ENCODE data around the gene MESD. TPM values are rescaled to one million over a fixed set of nuclear protein-coding genes. Genes with fewer than 3 reads are reported as not detected.

MESD gene
- total and polyA plus RNA-seq, 2 of the 4 experiments (the other 2 are of a cell fraction) = 10.0 to 14.0 TPM

DNA sequence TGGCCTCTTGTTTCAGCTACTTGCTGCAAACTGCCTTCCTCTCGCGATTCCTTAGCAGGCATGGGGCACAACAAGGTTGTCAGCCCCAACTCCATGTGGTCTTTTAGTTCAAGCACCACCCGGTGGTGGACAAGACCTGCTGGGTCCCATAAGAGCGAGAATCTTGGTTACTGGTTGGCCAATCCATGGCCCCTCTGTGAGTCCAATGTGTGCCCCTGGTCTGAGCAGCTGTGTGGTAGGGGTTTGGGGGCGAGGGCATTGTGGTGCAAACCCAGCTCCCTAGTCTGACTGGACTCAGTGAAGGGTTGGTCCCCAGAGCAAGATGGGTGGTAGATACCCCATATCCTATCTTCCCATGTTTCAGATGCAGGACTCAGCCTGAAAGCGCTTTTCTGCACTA is 48.8 kb downstream of the MESD start:
- peaks cover 19% of the 10 kb centered on the region; the same call in 1 of the 2 replicates for H3K9me1 ChIP-seq (ENCODE audit: insufficient read depth, low read length)
- H3K56ac ChIP-seq (ENCODE audit: extremely low read depth, insufficient read depth, low read length) = no peak overlapping the region
- H4K91ac ChIP-seq (ENCODE audit: insufficient read depth, low read depth, low read length) = no peak overlapping the region
- H3K27me3 ChIP-seq (ENCODE audit: control insufficient read depth, insufficient read depth, low read length) = no peaks in the 10 kb centered on the region
- no peaks in the 10 kb centered on the region for H3K9me3 ChIP-seq (ENCODE audit: control insufficient read depth, insufficient read depth, low read length)
- peak overlapping the region; percentile 5 for H2AFZ ChIP-seq (replicated peaks; ENCODE audit: low read length, poor library complexity)
- no peak overlapping the region for H2AK5ac ChIP-seq (ENCODE audit: low read depth, low read length)
- H2BK15ac ChIP-seq (ENCODE audit: low read depth, low read length) = no peak overlapping the region
- peak overlapping the region; percentile 15 for H2AK9ac ChIP-seq (replicated peaks; ENCODE audit: low read depth, low read length, poor library complexity)
- 0 out of 4 replicates have a peak, but pooled peaks cover 0 to 4% of the 10 kb centered on the region in 2 experiments for H3K79me1 ChIP-seq (ENCODE audit: low read depth in 1 of 2, low read length in 2 of 2)
- H2BK5ac ChIP-seq (ENCODE audit: low read depth, low read length, poor library complexity, severe bottlenecking) = no peak overlapping the region
- H3K4me3 ChIP-seq (ENCODE audit: insufficient read depth, low read depth, low read length) = no peak overlapping the region
- ChIA-PET POLR2A (ENCODE audit: unreplicated experiment) (no interaction called here), CTCF (no interaction called here)
- no peak overlapping the region for H2BK120ac ChIP-seq (ENCODE audit: low read depth, low read length)
- peaks cover 29% of the 10 kb centered on the region for H4K20me1 ChIP-seq (ENCODE audit: insufficient read depth, low read length)
- no peak overlapping the region for H4K8ac ChIP-seq (ENCODE audit: low read depth in 2 of 2, low read length in 2 of 2)
- in situ Hi-C loops (cut with MboI; ENCODE audit: low sequenced_read_pairs) = no loop called here
- H3K27ac ChIP-seq (ENCODE audit: insufficient read depth, low read length) = no peak overlapping the region
- peaks cover 89% of the 10 kb centered on the region for H3K36me3 ChIP-seq (ENCODE audit: control insufficient read depth, insufficient read depth, low read length)
- ATAC-seq (ENCODE audit: low read depth) (no peak), DNase-seq (no peak)
- no peak overlapping the region for H3K23ac ChIP-seq (ENCODE audit: low read depth, low read length)
- no peak overlapping the region for H3K14ac ChIP-seq (replicated peaks; ENCODE audit: low read depth, low read length)
- H3K4me1 ChIP-seq (ENCODE audit: control insufficient read depth, insufficient read depth, low read length) = no peaks in the 10 kb centered on the region
- BruUV-seq (replicated peaks) = no TSS peak
- dilution Hi-C loops (cut with HindIII; ENCODE audit: low sequenced_read_pairs, unreplicated experiment) = no loop called here
- H3K18ac ChIP-seq (ENCODE audit: low read depth, low read length) = no peak overlapping the region
- 60% methylated on average over 1 of the region's 6 CpGs; no CpG with 5 or more reads in 1 of the 2 experiments for WGBS, 2 experiments (ENCODE audit: extremely low coverage in 2 of 2, insufficient read length in 1 of 2)
- H3K4me2 ChIP-seq (ENCODE audit: low read depth, low read length) = no peak overlapping the region
- no peak overlapping the region for H3K4ac ChIP-seq (ENCODE audit: low read depth, low read length)
- intact Hi-C loops (cut with micrococcal nuclease) = no loop called here
- TF ChIP-seq MAZ (IDR thresholded peaks at IDR 0.05; ENCODE audit: borderline replicate concordance, low read depth, low read length) = no peak
- no peak for TF ChIP-seq FOS (IDR thresholded peaks at IDR 0.05; ENCODE audit: low read depth, low read length)
- TF ChIP-seq CHD1 (IDR thresholded peaks at IDR 0.05; ENCODE audit: low read depth, low read length) = no peak
- TF ChIP-seq, protein P1, sequence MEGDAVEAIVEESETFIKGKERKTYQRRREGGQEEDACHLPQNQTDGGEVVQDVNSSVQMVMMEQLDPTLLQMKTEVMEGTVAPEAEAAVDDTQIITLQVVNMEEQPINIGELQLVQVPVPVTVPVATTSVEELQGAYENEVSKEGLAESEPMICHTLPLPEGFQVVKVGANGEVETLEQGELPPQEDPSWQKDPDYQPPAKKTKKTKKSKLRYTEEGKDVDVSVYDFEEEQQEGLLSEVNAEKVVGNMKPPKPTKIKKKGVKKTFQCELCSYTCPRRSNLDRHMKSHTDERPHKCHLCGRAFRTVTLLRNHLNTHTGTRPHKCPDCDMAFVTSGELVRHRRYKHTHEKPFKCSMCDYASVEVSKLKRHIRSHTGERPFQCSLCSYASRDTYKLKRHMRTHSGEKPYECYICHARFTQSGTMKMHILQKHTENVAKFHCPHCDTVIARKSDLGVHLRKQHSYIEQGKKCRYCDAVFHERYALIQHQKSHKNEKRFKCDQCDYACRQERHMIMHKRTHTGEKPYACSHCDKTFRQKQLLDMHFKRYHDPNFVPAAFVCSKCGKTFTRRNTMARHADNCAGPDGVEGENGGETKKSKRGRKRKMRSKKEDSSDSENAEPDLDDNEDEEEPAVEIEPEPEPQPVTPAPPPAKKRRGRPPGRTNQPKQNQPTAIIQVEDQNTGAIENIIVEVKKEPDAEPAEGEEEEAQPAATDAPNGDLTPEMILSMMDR (conservative IDR thresholded peaks at IDR 0.05; ENCODE audit: low read depth, low read length) = no peak
- TF ChIP-seq CEBPB (IDR thresholded peaks at IDR 0.05; ENCODE audit: low read depth, low read length) = no peak
- no peak for TF ChIP-seq RCOR1 (IDR thresholded peaks at IDR 0.05; ENCODE audit: insufficient replicate concordance, low read length)
- no peak for TF ChIP-seq MAFK (IDR thresholded peaks at IDR 0.05; ENCODE audit: low read depth, low read length)
- no peak for TF ChIP-seq POLR2A (IDR thresholded peaks at IDR 0.05; ENCODE audit: low read depth, low read length)
- no peak overlapping the region for H2BK20ac ChIP-seq (ENCODE audit: low read depth, low read length)
- H3K9ac ChIP-seq (ENCODE audit: low read depth, low read length) = no peak overlapping the region
- no peak overlapping the region for H4K5ac ChIP-seq (ENCODE audit: low read depth, low read length)

Measured in IMR-90 (cell line).